ENCODE results near the gene ZNF654.

DNA sequence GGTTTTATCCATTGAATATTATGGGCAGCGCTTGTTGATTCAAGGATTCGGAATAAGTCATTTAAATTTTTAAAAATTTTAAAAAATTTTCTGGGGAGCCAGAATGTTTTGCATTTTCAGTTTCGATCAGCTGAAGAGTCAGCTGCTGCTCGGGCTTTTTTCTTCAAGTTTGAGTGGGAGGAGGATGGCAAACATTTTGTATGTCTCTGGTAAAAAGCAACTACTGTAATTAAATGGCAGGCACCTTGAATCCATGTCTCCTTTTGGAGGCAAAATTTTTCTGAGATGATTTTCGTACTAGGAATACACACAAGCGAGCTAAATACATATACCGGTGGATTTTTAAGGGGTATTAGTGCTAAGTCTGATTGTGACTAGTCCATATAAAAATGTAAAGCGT lies 91.3 kb downstream of the ZNF654 start:
- TF ChIP-seq, protein P1, sequence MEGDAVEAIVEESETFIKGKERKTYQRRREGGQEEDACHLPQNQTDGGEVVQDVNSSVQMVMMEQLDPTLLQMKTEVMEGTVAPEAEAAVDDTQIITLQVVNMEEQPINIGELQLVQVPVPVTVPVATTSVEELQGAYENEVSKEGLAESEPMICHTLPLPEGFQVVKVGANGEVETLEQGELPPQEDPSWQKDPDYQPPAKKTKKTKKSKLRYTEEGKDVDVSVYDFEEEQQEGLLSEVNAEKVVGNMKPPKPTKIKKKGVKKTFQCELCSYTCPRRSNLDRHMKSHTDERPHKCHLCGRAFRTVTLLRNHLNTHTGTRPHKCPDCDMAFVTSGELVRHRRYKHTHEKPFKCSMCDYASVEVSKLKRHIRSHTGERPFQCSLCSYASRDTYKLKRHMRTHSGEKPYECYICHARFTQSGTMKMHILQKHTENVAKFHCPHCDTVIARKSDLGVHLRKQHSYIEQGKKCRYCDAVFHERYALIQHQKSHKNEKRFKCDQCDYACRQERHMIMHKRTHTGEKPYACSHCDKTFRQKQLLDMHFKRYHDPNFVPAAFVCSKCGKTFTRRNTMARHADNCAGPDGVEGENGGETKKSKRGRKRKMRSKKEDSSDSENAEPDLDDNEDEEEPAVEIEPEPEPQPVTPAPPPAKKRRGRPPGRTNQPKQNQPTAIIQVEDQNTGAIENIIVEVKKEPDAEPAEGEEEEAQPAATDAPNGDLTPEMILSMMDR (IDR thresholded peaks at IDR 0.05; ENCODE audit: low read length) = no peak
- no peak for TF ChIP-seq EZH2 (optimal IDR thresholded peaks at IDR 0.05; ENCODE audit: low read depth, low read length)
- no peak for TF ChIP-seq EZH2phosphoT487 (IDR thresholded peaks at IDR 0.05; ENCODE audit: low read length)

Data from MM.1S (cell line).